Gastrocnemius medialis (tissue), 4 donors: ENCODE data around the gene CACNA2D2.

Experiments used
- CTCF ChIP-seq, 5 experiments: fragments of 450-650 bp in 3 of 5; fragments of 200-600 bp in 2 of 5; sonication (generic) in 2 of 5; IDR thresholded peaks in 4 of 5; conservative IDR thresholded peaks in 1 of 5; 1 replicate in 4 of 5; 2 replicates in 1 of 5; pipeline ENCODE4 v1.5.1; 2016 to 2019; ENCODE audit warnings: antibody characterized with exemption in 5 of 5, mild to moderate bottlenecking in 3 of 5, moderate library complexity in 3 of 5
- POLR2A ChIP-seq, 2 donors: fragments of 450-650 bp; IDR thresholded peaks; one replicate each; pipeline ENCODE4 v1.6.1; 2017; ENCODE audit warnings: antibody characterized with exemption in 2 of 2, mild to moderate bottlenecking in 2 of 2, moderate library complexity in 2 of 2

GRCh38 chr3:50336452-50337174 is 166.8 kb downstream of the CACNA2D2 start:
- TF ChIP-seq CTCF (IDR thresholded peaks at IDR 0.05 in 4 of 5, conservative IDR thresholded peaks at IDR 0.05 in 1 of 5): no peak
- TF ChIP-seq POLR2A (IDR thresholded peaks at IDR 0.05): no peak
